ENCODE results near the gene PDXDC1.
"Not testable (repeated sequence)": the region's sequence is repeated elsewhere in the genome, so short reads cannot be mapped to it uniquely, and the experiment has no call there.

Gene PDXDC1

GRCh38 chr16:15043344-15043743 lies 68.5 kb downstream of the PDXDC1 start:
- DNase-seq, result no peak

GRCh38 chr16:15044286-15044685 lies 69.5 kb downstream of the PDXDC1 start:
- no peak for DNase-seq

- DNase-seq, result not testable (repeated sequence)
These were observed 70.4 kb downstream of the PDXDC1 start for GRCh38 chr16:15045270-15045669.

- no peak for DNase-seq
These were observed 72.0 kb downstream of the PDXDC1 start for GRCh38 chr16:15046692-15047376.

GRCh38 chr16:15049581-15050180 lies 74.9 kb downstream of the PDXDC1 start:
- no peak for DNase-seq

- DNase-seq, result not testable (repeated sequence)
These were observed 75.6 kb downstream of the PDXDC1 start for GRCh38 chr16:15050440-15050839.

- DNase-seq, result no peak
These were observed 76.6 kb downstream of the PDXDC1 start for GRCh38 chr16:15051387-15051951.

GRCh38 chr16:15052747-15053476 lies 78.1 kb downstream of the PDXDC1 start:
- DNase-seq, result no peak

- DNase-seq, result no peak
These were observed 79.1 kb downstream of the PDXDC1 start for GRCh38 chr16:15053904-15054303.

GRCh38 chr16:15054357-15055140 lies 79.7 kb downstream of the PDXDC1 start:
- DNase-seq, result no peak

GRCh38 chr16:15055141-15056053 lies 80.6 kb downstream of the PDXDC1 start:
- peak; percentile 57 to 79 (median 68) for DNase-seq

- no peak for DNase-seq
These were observed 83.0 kb downstream of the PDXDC1 start for GRCh38 chr16:15057681-15058417.

- no peak for DNase-seq
These were observed 84.5 kb downstream of the PDXDC1 start for GRCh38 chr16:15059324-15059723.

GRCh38 chr16:15062085-15062810 lies 87.4 kb downstream of the PDXDC1 start:
- not testable (repeated sequence) for DNase-seq

- DNase-seq, result not testable (repeated sequence)
These were observed 91.1 kb downstream of the PDXDC1 start for GRCh38 chr16:15065961-15066360.

- not testable (repeated sequence) for DNase-seq
These were observed 91.9 kb downstream of the PDXDC1 start for GRCh38 chr16:15066690-15067089.

- DNase-seq, result not testable (repeated sequence)
These were observed 96.2 kb downstream of the PDXDC1 start for GRCh38 chr16:15071013-15071412.

GRCh38 chr16:15071916-15072769 lies 97.3 kb downstream of the PDXDC1 start:
- not testable (repeated sequence) for DNase-seq

GRCh38 chr16:15073101-15073500 lies 98.3 kb downstream of the PDXDC1 start:
- DNase-seq, result no peak

Data from activated CD4-positive, CD25-positive, alpha-beta regulatory T cell (primary cell).